WI38 (cell line): ENCODE measurements around the gene PRSS38.
A peak's percentile ranks its signal among the peaks of the same experiment; 100 is the strongest.

Source experiments
- H3K4me3 ChIP-seq: 2 replicates; pipeline ENCODE4 v1.5.1; 2011; ENCODE audit warnings: low read depth, mild to moderate bottlenecking, control low read depth, low read length
- TF ChIP-seq, protein P1 (sequence below): IDR thresholded peaks from 2 replicates; pipeline ENCODE4 v1.5.1; 2012; ENCODE audit warnings: low read depth, mild to moderate bottlenecking, control low read depth, low read length

The PRSS38 gene

DNA sequence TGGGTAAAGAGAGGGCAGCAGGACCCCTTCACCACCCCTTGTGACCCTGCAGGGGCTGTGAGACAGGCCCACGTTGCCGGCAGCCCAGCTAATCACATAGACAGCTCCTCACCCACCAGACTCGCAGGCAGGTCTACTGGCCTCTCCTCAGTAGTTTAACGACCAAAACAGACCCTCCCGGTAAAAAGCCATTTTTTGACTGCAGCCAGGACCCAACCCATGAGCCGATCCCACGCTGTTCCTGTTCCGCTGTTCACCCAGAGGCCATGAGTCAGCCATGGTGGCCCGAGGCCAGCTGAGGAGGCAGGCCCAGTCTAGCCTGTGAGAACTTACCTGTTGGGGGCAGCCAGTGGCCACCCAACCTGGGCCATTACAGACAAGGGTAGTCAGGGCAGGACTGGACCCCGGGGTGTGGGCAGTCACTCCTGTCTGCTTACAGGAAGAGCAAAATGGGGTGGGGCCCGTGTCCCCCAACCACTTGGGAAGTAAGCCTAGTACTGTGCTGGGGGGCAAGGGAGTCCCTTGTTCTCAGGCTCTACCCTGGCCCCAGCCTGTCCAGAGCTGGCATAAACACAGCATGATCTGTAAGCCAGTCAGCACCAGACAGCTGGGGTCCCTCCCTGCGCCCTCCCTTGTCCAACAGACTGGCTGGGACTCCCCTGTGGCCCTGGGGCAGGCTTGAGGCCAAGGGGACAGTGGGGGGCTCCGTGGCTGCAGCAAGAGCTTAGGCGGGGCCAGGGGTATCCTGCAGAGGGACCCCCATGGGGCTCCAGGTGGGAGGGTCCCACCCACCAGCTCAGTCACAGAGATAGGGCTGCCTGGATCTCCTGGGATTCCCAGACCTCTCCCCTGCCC, 70.4 kb downstream of the PRSS38 start:
- no peak overlapping the region for H3K4me3 ChIP-seq

GRCh38 chr1:227886503-227886961, 71.1 kb downstream of the PRSS38 start:
- no peak overlapping the region for H3K4me3 ChIP-seq
- TF ChIP-seq, protein P1, sequence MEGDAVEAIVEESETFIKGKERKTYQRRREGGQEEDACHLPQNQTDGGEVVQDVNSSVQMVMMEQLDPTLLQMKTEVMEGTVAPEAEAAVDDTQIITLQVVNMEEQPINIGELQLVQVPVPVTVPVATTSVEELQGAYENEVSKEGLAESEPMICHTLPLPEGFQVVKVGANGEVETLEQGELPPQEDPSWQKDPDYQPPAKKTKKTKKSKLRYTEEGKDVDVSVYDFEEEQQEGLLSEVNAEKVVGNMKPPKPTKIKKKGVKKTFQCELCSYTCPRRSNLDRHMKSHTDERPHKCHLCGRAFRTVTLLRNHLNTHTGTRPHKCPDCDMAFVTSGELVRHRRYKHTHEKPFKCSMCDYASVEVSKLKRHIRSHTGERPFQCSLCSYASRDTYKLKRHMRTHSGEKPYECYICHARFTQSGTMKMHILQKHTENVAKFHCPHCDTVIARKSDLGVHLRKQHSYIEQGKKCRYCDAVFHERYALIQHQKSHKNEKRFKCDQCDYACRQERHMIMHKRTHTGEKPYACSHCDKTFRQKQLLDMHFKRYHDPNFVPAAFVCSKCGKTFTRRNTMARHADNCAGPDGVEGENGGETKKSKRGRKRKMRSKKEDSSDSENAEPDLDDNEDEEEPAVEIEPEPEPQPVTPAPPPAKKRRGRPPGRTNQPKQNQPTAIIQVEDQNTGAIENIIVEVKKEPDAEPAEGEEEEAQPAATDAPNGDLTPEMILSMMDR = no peak

More for the DNA sequence above, 70.4 kb downstream of the PRSS38 start:
- TF ChIP-seq, protein P1 = no peak

GRCh38 chr1:227886993-227887696, 71.7 kb downstream of the PRSS38 start:
- peak overlapping the region; percentile 20; the same call in 1 of the 2 replicates for H3K4me3 ChIP-seq
- TF ChIP-seq, protein P1 = no peak

DNA sequence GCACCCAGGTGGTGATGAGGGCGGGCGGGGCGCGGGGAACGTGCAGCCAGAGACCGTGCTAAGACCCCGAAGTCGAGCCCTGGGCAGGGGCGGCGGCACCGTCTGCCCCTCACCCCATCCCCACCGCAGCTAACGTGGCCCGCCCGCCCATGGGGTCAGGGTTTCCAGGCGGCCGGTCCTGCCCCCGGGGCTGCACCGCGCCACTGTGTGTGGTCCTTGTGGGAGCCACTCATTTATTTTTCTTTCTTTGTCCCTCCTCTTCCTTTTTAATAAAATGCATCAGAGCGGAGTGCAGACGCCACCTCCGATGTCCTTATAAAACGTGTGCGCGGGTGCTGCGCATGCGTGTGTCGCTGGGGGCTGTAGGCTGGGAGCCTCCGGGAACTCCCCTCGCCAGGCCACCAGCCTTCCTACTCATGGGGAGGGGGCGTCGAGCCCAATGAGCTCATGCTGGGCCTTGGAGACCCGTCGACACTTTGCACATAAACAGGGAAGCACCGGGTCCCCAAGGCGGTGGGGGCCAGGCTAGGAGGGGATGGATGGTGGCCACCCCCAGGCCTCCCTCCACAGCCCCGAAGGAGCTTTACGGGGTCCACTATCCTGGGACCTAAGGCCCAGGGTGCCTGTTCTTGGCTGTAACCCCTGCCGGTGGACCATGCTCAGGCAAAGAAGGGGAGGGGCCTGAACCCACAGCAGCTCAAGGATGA, 72.4 kb downstream of the PRSS38 start:
- TF ChIP-seq, protein P1 = no peak
- H3K4me3 ChIP-seq = no peak overlapping the region

DNA sequence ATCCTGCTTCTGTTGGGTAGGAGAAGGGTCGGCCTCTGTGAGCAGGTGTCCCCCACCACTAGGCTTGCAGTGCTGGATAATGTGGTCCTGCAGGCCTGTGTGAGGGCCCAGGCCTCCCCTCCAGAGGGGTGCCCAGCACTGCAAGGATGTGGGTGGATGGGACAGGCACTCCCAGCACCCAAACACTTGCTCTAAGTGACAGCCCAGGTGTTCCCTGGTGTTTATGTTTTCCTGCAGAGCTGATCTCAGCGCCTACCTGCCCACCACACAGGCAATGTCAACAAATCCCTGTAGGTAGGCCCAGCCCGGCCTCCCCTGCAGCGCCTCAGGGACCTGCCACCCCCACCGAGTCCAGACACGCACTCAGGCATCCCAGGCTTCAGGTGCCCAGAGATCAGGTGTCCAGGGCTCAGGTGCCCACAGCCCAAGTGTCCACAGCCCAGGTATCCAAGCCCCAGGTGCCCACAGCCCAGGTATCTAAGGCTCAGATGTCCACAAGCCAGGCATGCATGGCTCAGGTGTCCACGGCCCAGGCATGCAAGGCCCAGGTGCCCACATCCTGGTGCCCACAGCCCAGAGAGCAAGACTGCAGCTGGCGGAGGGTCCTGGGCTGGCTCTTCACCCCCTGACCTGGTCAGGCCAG, 73.0 kb downstream of the PRSS38 start:
- H3K4me3 ChIP-seq = no peak overlapping the region
- TF ChIP-seq, protein P1 = no peak

- TF ChIP-seq, protein P1 = no peak
- no peak overlapping the region for H3K4me3 ChIP-seq
These were observed 73.8 kb downstream of the PRSS38 start for GRCh38 chr1:227889047-227889862.
